ENCODE data around the gene WIPF2. TPM values are rescaled to one million over a fixed set of nuclear protein-coding genes. Genes with fewer than 3 reads are reported as not detected.

WIPF2 gene
- total RNA-seq, 2 donors from 2014 or later, result 12.6 to 27.0 TPM

GRCh38 chr17:40326014-40326831 lies 107.1 kb downstream of the WIPF2 start:
- Histone ChIP-seq H3K27ac (peak overlapping the region in 1 of 2 donors; percentile 27), H3K4me1 (replicated peaks) (peaks cover 35% of the 10 kb centered on the region), H3K4me3 (no peak overlapping the region), H3K27me3 (replicated peaks; ENCODE audit: insufficient read depth) (no peaks in the 10 kb centered on the region), H3K9me3 (no peaks in the 10 kb centered on the region), H3K36me3 (no peaks in the 10 kb centered on the region)
- TF ChIP-seq CTCF (IDR thresholded peaks at IDR 0.05) (no peak), POLR2A (IDR thresholded peaks at IDR 0.05) (no peak), POLR2AphosphoS5 (IDR thresholded peaks at IDR 0.05) (no peak)
- DNase-seq (ENCODE audit: low spot score), result no peak
- WGBS, result 61% methylated on average over 17 of the region's 17 CpGs
- intact Hi-C loops (cut with DNase I), result no loop called here

GRCh38 chr17:40326832-40327199 lies 107.7 kb downstream of the WIPF2 start:
- peaks cover 36% of the 10 kb centered on the region for H3K4me1 ChIP-seq (replicated peaks)
- no peaks in the 10 kb centered on the region for H3K36me3 ChIP-seq
- no peaks in the 10 kb centered on the region for H3K9me3 ChIP-seq
- intact Hi-C loops (cut with DNase I), result no loop called here
- no peak for DNase-seq (ENCODE audit: low spot score)
- peak overlapping the region in 1 of 2 donors; percentile 27 for H3K27ac ChIP-seq
- H3K27me3 ChIP-seq (replicated peaks; ENCODE audit: insufficient read depth), result no peaks in the 10 kb centered on the region
- 80% methylated on average over 1 of the region's 1 CpG for WGBS
- TF ChIP-seq POLR2AphosphoS5 (IDR thresholded peaks at IDR 0.05) (no peak), CTCF (IDR thresholded peaks at IDR 0.05) (no peak), POLR2A (IDR thresholded peaks at IDR 0.05) (no peak)
- H3K4me3 ChIP-seq, result no peak overlapping the region

GRCh38 chr17:40327244-40327729 lies 108.2 kb downstream of the WIPF2 start:
- no peak for DNase-seq (ENCODE audit: low spot score)
- H3K9me3 ChIP-seq, result no peaks in the 10 kb centered on the region
- no peaks in the 10 kb centered on the region for H3K27me3 ChIP-seq (replicated peaks; ENCODE audit: insufficient read depth)
- 74% methylated on average over 4 of the region's 4 CpGs for WGBS
- no peaks in the 10 kb centered on the region for H3K36me3 ChIP-seq
- peaks cover 36% of the 10 kb centered on the region for H3K4me1 ChIP-seq (replicated peaks)
- TF ChIP-seq POLR2AphosphoS5 (IDR thresholded peaks at IDR 0.05) (no peak), CTCF (IDR thresholded peaks at IDR 0.05) (no peak), POLR2A (IDR thresholded peaks at IDR 0.05) (no peak)
- intact Hi-C loops (cut with DNase I), result no loop called here
- H3K27ac ChIP-seq, result peak overlapping the region in 1 of 2 donors; percentile 27
- H3K4me3 ChIP-seq, result no peak overlapping the region

GRCh38 chr17:40327735-40328385 lies 108.8 kb downstream of the WIPF2 start:
- intact Hi-C loops (cut with DNase I), result no loop called here
- WGBS, result 8% methylated on average over 3 of the region's 3 CpGs
- no peak for DNase-seq (ENCODE audit: low spot score)

More at GRCh38 chr17:40327735-40328385, 108.8 kb downstream of the WIPF2 start:
- Histone ChIP-seq H3K9me3 (no peaks in the 10 kb centered on the region), H3K27ac (peak overlapping the region in 1 of 2 donors; percentile 27), H3K4me1 (replicated peaks) (peaks cover 42% of the 10 kb centered on the region), H3K36me3 (no peaks in the 10 kb centered on the region), H3K27me3 (replicated peaks; ENCODE audit: insufficient read depth) (no peaks in the 10 kb centered on the region), H3K4me3 (no peak overlapping the region)
- TF ChIP-seq CTCF (IDR thresholded peaks at IDR 0.05) (no peak), POLR2AphosphoS5 (IDR thresholded peaks at IDR 0.05) (no peak), POLR2A (IDR thresholded peaks at IDR 0.05) (no peak)
